Measurements from ENCODE around the gene SAMD8.

- TF ChIP-seq CTCF (IDR thresholded peaks at IDR 0.05; ENCODE audit: insufficient read depth, low read length), result no peak
- no peak for TF ChIP-seq POLR2AphosphoS5 (IDR thresholded peaks at IDR 0.05; ENCODE audit: low read depth)
Observed at GRCh38 chr10:75063461-75064230, 47.8 kb upstream of the SAMD8 start.
